ENCODE results near the gene AFF1. TPM values are rescaled to one million over a fixed set of nuclear protein-coding genes. Genes with fewer than 3 reads are reported as not detected.
A peak's percentile ranks its signal among the peaks of the same experiment; 100 is the strongest.

Gene AFF1
- total RNA-seq, 4 donors from 2014 or later, result 59.7 to 78.1 (median 65.9) TPM

DNA sequence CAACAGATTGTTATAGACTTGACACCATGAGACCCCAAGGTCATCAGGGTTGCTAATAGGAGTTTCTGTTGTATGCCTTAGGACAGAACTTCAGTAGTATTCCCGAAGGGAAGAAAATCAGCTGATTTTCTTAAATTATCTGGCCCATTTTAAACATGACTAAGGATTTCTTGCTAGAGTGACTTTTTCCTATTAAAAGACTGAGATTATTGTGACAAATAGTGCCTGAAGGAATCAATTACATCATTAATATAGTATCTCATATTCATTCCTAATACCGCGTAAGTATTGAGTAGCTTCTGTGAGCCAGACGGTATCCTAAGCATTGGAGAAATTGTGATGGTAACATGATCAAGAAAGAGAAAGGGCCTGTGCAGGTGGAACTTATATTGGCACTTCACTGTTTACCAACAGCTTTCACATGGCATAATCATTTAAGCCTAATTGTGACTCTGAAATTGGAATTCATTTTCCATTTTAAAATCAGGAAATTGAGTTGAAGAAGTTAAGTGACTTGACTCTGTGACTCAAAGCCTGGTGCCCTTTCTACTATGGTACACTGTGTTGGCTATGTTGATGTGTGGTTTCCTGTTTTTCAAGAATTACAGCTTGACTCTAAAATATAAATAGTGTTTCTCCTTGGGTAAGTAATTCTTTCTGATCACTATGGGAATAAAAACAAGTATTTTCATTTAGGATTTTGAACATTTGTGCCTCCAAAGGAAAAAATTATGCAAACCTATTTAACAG lies 4.1 kb downstream of the AFF1 start:
- 67 to 71% methylated on average over 4 of the region's 4 CpGs for WGBS, 2 donors (ENCODE audit: low coverage in 1 of 2)
- H3K4me3 ChIP-seq, result no peak overlapping the region
- TF ChIP-seq EP300 (IDR thresholded peaks at IDR 0.05) (no peak), POLR2A (IDR thresholded peaks at IDR 0.05) (no peak)
- no peaks in the 10 kb centered on the region for H3K9me3 ChIP-seq
- H3K27me3 ChIP-seq, result no peaks in the 10 kb centered on the region
- no peaks in the 10 kb centered on the region for H3K36me3 ChIP-seq
- H3K4me1 ChIP-seq, result peaks cover 0 to 67% (median 13%) of the 10 kb centered on the region in 3 donors
- ATAC-seq, result no peak
- H3K27ac ChIP-seq, result peak overlapping the region in 3 of 4 donors; percentile 18 to 45 (median 26)

DNA sequence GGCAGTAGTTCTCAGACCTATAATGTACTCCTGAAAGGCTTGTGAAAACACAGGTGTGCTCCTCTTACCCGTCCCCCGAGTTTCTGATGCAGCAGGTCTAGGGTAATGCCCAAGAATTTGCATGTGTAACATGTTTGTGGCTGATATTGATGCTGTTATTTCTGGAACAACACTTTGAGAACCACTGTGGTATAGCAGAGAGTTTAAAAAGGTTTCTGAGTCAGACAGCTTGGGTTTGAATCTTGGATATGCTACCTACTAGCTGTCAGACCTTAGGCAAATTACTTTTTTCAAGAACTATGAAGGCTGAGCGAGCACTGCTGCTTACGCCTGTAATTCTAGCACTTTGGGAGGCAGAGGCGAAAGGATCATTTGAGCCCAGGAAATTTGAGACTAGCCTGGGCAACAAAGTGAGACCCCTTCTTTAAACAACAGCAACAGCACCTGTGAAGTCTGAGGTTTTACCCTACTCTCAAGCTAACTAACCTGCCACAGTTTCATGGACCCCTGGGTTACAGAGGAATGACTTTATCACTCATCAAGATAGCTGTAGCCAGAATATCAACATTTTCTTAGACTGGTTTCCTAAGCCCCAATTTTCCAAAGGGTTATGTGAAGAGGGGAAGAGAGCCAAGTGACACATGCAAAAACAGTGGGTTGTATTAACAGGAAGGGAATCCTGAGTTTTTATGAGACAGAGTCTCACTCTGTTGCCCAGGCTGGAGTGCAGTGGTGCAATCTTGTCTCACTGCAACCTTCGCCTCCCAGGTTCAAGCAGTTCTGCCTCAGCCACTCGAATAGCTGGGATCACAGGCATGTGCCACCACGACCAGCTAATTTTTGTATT lies 5.1 kb downstream of the AFF1 start:
- Histone ChIP-seq H3K36me3 (no peaks in the 10 kb centered on the region), H3K4me1 (peaks cover 2 to 73% (median 13%) of the 10 kb centered on the region in 3 donors), H3K4me3 (no peak overlapping the region), H3K27ac (peak overlapping the region in 1 of 4 donors; percentile 18), H3K27me3 (no peaks in the 10 kb centered on the region), H3K9me3 (no peaks in the 10 kb centered on the region)
- WGBS, 2 donors (ENCODE audit: low coverage in 1 of 2), result 74 to 88% methylated on average over 5 to 7 of the region's 8 CpGs
- ATAC-seq, result no peak
- TF ChIP-seq POLR2A (IDR thresholded peaks at IDR 0.05) (no peak), POLR2AphosphoS5 (IDR thresholded peaks at IDR 0.05) (no peak), EP300 (IDR thresholded peaks at IDR 0.05) (no peak)
- TF ChIP-seq, protein P1, sequence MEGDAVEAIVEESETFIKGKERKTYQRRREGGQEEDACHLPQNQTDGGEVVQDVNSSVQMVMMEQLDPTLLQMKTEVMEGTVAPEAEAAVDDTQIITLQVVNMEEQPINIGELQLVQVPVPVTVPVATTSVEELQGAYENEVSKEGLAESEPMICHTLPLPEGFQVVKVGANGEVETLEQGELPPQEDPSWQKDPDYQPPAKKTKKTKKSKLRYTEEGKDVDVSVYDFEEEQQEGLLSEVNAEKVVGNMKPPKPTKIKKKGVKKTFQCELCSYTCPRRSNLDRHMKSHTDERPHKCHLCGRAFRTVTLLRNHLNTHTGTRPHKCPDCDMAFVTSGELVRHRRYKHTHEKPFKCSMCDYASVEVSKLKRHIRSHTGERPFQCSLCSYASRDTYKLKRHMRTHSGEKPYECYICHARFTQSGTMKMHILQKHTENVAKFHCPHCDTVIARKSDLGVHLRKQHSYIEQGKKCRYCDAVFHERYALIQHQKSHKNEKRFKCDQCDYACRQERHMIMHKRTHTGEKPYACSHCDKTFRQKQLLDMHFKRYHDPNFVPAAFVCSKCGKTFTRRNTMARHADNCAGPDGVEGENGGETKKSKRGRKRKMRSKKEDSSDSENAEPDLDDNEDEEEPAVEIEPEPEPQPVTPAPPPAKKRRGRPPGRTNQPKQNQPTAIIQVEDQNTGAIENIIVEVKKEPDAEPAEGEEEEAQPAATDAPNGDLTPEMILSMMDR (IDR thresholded peaks at IDR 0.05), result no peak

DNA sequence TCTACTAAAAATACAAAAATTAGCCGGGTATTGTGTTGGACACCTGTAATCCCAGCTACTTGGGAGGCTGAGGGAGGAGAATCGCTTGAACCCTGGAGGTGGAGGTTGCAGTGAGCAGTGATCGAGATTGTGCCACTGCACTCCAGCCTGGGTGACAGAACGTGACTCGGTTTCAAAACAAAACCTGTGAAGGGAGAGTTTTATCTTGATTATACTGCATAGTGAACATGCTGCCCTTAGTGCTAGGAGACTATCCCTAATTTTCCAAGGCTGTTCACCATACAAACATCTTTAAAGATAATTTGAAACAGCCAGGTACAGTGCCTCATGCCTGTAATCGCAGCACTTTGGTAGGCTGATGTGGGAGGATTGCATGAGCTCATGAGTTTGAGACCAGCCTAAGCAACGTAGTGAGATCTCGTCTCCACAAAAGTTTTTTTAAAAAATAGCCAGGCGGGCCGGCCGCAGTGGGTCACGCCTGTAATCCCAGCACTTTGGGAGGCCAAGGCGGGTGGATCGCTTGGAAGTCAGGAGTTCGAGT lies 6.2 kb downstream of the AFF1 start:
- ATAC-seq, result no peak
- no peak overlapping the region for H3K4me3 ChIP-seq
- no peak overlapping the region for H3K27ac ChIP-seq
- WGBS, 2 donors (ENCODE audit: low coverage in 1 of 2), result 80 to 92% methylated on average over 1 to 15 of the region's 15 CpGs
- H3K36me3 ChIP-seq, result no peaks in the 10 kb centered on the region
- no peaks in the 10 kb centered on the region for H3K27me3 ChIP-seq
- TF ChIP-seq POLR2AphosphoS5 (IDR thresholded peaks at IDR 0.05), result no peak
- no peak for TF ChIP-seq POLR2A (IDR thresholded peaks at IDR 0.05)
- peaks cover 3 to 80% (median 13%) of the 10 kb centered on the region in 3 donors for H3K4me1 ChIP-seq
- no peaks in the 10 kb centered on the region for H3K9me3 ChIP-seq

DNA sequence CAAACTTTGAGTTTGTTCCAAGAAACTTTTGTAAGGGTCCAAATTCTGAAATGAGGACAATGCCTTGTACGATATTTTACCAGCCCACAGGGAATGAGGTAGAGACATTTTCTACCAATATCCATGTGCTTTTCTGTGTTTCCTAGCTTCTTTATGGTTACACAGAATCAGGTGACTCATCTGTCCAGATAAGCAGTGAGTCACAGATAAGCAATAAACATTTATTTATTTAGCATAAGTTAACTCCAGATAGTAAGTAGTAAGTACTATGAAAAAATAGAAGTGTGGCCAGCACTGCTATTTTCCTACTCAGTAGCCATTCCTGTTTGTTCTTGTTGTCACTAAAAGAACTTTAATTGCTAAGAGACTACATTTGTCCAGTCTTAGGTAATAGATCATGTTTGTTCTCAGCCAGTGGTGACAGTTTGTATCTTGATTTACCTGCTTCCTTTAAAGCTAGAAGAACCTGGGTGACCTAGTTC lies 7.4 kb downstream of the AFF1 start:
- 81 to 86% methylated on average over 1 of the region's 1 CpG for WGBS, 2 donors (ENCODE audit: low coverage in 1 of 2)
- H3K27ac ChIP-seq, result no peak overlapping the region
- no peak overlapping the region for H3K4me3 ChIP-seq
- TF ChIP-seq POLR2A (IDR thresholded peaks at IDR 0.05) (no peak), POLR2AphosphoS5 (IDR thresholded peaks at IDR 0.05) (no peak), EP300 (IDR thresholded peaks at IDR 0.05) (no peak)
- TF ChIP-seq, protein P1 (IDR thresholded peaks at IDR 0.05), result no peak
- no peaks in the 10 kb centered on the region for H3K27me3 ChIP-seq
- ATAC-seq, result no peak
- H3K4me1 ChIP-seq, result peaks cover 3 to 79% (median 10%) of the 10 kb centered on the region in 3 donors
- H3K36me3 ChIP-seq, result no peaks in the 10 kb centered on the region
- H3K9me3 ChIP-seq, result no peaks in the 10 kb centered on the region

DNA sequence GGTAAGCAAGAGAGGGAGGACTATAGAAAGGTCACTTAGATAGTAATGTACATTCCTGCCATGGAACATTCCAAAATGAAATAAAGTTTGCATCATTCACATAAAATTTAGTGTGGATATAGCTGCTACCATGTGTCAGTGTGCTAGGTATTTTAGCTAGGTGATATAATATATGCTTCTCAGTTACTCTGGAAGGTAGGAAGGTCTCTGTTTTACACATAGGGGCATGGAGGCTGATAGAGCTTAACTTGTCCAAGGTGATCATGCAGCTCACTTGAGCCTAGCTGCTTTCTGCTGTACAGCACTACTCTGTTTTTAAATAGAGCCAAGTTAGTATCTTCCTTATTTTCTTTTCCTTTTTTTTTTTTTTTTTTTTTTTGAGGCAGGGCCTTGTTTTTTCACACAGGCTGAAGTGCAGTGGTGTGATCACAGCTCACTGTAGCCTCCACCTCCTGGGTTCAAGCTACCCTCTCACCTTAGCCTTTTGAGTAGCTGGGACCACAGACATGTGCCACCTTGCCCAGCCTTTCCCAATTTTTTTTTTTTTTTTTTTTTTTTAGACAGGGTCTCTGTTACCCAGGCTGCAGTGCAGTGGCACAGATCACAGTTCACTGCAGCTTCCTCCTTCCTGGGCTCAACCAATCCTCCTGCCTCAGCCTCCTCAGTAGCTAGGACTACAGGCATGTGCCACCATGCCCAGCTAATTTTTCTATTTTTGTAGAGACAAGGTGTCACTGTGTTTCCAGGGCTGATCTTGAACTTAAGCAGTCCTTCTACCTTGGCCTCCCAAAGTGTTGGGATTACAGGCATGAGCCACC lies 10.4 kb downstream of the AFF1 start:
- Histone ChIP-seq H3K36me3 (peaks cover 0 to 18% of the 10 kb centered on the region in 2 donors), H3K4me1 (peaks cover 3 to 61% (median 13%) of the 10 kb centered on the region in 3 donors), H3K27ac (no peak overlapping the region), H3K27me3 (no peaks in the 10 kb centered on the region), H3K9me3 (no peaks in the 10 kb centered on the region), H3K4me3 (no peak overlapping the region)
- no peak for ATAC-seq
- no peak for TF ChIP-seq EP300 (IDR thresholded peaks at IDR 0.05)
- TF ChIP-seq, protein P1 (IDR thresholded peaks at IDR 0.05), result no peak

Data from gastroesophageal sphincter (tissue), 4 donors.